ENCODE data around the gene ADM. TPM values are rescaled to one million over a fixed set of nuclear protein-coding genes. Genes with fewer than 3 reads are reported as not detected.

The ADM gene, protein sequence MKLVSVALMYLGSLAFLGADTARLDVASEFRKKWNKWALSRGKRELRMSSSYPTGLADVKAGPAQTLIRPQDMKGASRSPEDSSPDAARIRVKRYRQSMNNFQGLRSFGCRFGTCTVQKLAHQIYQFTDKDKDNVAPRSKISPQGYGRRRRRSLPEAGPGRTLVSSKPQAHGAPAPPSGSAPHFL
- total RNA-seq = 239 and 244 TPM in 2 replicates
- long read RNA-seq, transcript ADM-206 (3 exons, 1,889 nt) = minor isoform, 7 of 1,241 reads
- long read RNA-seq, transcript ADM-201 (4 exons, 1,885 nt) = major isoform, 1,157 of 1,241 reads
- long read RNA-seq, transcript ADM-208 (3 exons, 1,640 nt) = minor isoform, 16 of 1,241 reads
- long read RNA-seq, transcript ADM-207 (2 exons, 1,839 nt) = minor isoform, 13 of 1,241 reads
- long read RNA-seq, partial matches to known transcripts = 3 of 1,241 reads
- long read RNA-seq, other reads (novel, unspliced or antisense) = 34 of 1,241 reads

DNA sequence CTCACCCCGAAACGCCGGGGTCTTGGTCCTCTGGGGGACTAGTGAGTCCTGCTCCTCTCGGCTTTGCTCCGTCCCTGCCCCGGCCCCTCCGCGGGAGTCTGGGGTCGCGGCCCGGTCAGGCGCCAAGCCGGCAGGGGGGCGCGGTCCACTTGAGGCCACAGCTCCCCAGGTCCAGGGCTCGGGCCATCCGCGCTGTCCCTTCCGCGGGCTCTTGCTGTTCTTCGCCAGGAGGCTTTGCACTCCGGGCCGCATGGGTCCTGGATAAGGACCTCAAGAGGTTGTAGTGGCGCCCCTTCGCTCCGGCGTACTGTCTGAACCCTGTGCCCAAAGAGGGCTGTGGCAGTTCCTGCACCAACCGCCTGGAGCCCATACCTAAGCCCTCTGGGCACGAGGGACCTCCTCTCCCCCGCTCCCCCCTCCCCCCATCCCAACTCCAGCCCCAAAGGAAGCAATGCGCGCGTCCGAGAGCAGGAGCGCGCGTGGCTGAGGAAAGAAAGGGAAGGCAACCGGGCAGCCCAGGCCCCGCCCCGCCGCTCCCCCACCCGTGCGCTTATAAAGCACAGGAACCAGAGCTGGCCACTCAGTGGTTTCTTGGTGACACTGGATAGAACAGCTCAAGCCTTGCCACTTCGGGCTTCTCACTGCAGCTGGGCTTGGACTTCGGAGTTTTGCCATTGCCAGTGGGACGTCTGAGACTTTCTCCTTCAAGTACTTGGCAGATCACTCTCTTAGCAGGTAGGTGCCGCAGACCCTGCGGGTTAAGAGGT, at the start of gene ADM:
Gene ADM (plus strand): TSS at position 579 of the 767 bp plus-strand sequence. CDS start 628 bp downstream, outside the sequence.
- Mint-ChIP-seq H3K9me3 (ENCODE audit: unreplicated experiment) (no peaks in the 10 kb centered on the region), H3K4me1 (ENCODE audit: unreplicated experiment) (peaks cover 44% of the 10 kb centered on the region), H3K27me3 (ENCODE audit: unreplicated experiment) (no peaks in the 10 kb centered on the region), H3K36me3 (ENCODE audit: unreplicated experiment) (peaks cover 31% of the 10 kb centered on the region), H3K27ac (ENCODE audit: unreplicated experiment) (peak within 1 kb of the TSS; percentile 100), H3K4me3 (ENCODE audit: unreplicated experiment) (peak within 1 kb of the TSS; percentile 99)
- peak; percentile 98 for DNase-seq (ENCODE audit: extremely low spot score, unreplicated experiment)
- TF ChIP-seq, protein P1, sequence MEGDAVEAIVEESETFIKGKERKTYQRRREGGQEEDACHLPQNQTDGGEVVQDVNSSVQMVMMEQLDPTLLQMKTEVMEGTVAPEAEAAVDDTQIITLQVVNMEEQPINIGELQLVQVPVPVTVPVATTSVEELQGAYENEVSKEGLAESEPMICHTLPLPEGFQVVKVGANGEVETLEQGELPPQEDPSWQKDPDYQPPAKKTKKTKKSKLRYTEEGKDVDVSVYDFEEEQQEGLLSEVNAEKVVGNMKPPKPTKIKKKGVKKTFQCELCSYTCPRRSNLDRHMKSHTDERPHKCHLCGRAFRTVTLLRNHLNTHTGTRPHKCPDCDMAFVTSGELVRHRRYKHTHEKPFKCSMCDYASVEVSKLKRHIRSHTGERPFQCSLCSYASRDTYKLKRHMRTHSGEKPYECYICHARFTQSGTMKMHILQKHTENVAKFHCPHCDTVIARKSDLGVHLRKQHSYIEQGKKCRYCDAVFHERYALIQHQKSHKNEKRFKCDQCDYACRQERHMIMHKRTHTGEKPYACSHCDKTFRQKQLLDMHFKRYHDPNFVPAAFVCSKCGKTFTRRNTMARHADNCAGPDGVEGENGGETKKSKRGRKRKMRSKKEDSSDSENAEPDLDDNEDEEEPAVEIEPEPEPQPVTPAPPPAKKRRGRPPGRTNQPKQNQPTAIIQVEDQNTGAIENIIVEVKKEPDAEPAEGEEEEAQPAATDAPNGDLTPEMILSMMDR (IDR thresholded peaks at IDR 0.05) = peak; percentile 66

DNA sequence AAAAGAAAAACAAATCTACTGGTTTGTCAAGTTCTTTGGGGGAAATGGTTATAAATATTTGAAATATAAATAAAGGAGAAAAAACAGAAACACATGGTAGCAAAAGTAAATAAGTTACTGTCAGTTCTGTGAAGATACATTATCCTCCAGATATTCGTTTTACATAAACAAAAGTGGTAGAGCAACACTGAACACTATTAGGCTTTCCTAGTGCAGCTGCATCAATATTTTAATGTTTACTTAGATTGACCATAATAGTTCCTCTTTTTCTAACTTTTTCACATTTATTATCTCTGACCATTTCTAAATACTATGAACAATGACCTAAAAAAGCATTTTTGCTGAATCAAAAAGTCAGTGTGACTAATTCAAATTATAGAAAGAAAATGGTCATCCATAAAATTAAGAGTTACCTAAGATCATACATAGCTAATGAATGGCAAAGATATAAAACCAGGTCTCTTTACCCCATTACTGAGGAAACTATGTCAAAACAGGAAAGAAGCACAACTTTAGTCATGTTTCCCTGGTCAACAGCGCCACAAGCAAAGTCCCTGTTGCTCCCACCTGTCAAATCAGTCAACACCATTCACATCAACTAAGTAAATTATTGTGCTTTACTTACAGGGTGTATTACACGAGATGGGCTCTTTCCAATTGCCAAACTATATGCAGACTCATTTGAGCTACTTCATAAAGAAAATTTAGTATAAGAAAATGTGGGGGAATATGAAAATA, 49.3 kb upstream of the ADM start:
- no peak for DNase-seq (ENCODE audit: extremely low spot score, unreplicated experiment)
- Mint-ChIP-seq H3K9me3 (ENCODE audit: unreplicated experiment) (no peaks in the 10 kb centered on the region), H3K4me3 (ENCODE audit: unreplicated experiment) (no peak overlapping the region), H3K36me3 (ENCODE audit: unreplicated experiment) (no peaks in the 10 kb centered on the region), H3K27ac (ENCODE audit: unreplicated experiment) (peak overlapping the region; percentile 62), H3K27me3 (ENCODE audit: unreplicated experiment) (no peaks in the 10 kb centered on the region), H3K4me1 (ENCODE audit: unreplicated experiment) (peaks cover 58% of the 10 kb centered on the region)
- TF ChIP-seq, protein P1 (IDR thresholded peaks at IDR 0.05) = no peak

DNA sequence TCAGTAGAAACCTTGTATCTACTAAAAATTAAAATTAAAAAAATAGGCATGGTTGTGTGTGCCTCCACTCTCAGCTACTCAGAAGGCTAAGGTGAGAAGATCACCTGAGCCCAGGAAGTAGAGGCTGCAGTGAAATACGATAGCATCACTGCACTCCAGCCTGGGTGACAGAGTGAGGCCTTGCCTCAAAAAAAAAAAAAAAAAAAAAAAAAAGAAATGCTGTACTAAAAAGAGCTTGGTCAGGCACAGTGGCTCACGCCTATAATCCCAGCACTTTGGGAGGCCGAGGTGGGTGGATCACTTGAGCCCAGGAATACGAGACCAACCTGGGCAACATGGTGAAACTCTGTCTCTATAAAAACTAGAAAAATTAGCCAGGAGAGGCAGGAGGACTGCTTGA, 47.4 kb upstream of the ADM start:
- Mint-ChIP-seq H3K27me3 (ENCODE audit: unreplicated experiment) (no peaks in the 10 kb centered on the region), H3K9me3 (ENCODE audit: unreplicated experiment) (no peaks in the 10 kb centered on the region), H3K36me3 (ENCODE audit: unreplicated experiment) (no peaks in the 10 kb centered on the region), H3K4me1 (ENCODE audit: unreplicated experiment) (peaks cover 71% of the 10 kb centered on the region), H3K27ac (ENCODE audit: unreplicated experiment) (no peak overlapping the region), H3K4me3 (ENCODE audit: unreplicated experiment) (no peak overlapping the region)
- TF ChIP-seq, protein P1 (IDR thresholded peaks at IDR 0.05) = no peak
- no peak for DNase-seq (ENCODE audit: extremely low spot score, unreplicated experiment)

DNA sequence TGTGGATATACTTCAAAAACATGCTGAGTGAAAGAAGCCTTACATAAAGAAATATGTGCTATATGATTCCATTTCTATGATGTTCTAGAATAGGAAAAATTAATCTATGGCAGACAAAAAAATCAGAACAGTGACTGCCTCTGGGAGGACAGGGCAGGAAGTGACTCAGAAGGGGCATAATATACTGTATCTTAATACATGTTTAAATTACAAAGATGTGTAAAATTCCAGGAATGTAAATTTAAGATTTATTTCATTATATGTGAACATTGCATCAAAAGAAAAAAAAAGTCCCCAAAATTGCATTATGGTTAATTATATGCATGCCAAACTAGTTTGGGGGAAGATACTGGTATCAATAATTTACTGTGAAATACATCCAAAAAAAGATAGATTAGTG, 43.1 kb upstream of the ADM start:
- H3K36me3 Mint-ChIP-seq (ENCODE audit: unreplicated experiment) = no peaks in the 10 kb centered on the region
- H3K27me3 Mint-ChIP-seq (ENCODE audit: unreplicated experiment) = no peaks in the 10 kb centered on the region
- TF ChIP-seq, protein P1 (IDR thresholded peaks at IDR 0.05) = no peak
- H3K27ac Mint-ChIP-seq (ENCODE audit: unreplicated experiment) = peak overlapping the region; percentile 56
- no peaks in the 10 kb centered on the region for H3K9me3 Mint-ChIP-seq (ENCODE audit: unreplicated experiment)
- no peak for DNase-seq (ENCODE audit: extremely low spot score, unreplicated experiment)
- H3K4me3 Mint-ChIP-seq (ENCODE audit: unreplicated experiment) = no peak overlapping the region
- H3K4me1 Mint-ChIP-seq (ENCODE audit: unreplicated experiment) = peaks cover 46% of the 10 kb centered on the region

All from osteocyte (in vitro differentiated cells).